GM20431 (cell line): Measurements from ENCODE around the gene MAST4.

ENCODE experiments used
- in situ Hi-C: fragments of 300-500 bp; cut with MseI, MboI; formaldehyde crosslinking; loops from one replicate; pipeline ENCODE4 v1.15.0; 2020; ENCODE audit warnings: low sequenced_read_pairs; ENCODE audit not compliant: unreplicated experiment

MAST4 gene

GRCh38 chr5:66931651-66932050, 335.5 kb downstream of the MAST4 start:
- in situ Hi-C loops, result no loop called here

DNA sequence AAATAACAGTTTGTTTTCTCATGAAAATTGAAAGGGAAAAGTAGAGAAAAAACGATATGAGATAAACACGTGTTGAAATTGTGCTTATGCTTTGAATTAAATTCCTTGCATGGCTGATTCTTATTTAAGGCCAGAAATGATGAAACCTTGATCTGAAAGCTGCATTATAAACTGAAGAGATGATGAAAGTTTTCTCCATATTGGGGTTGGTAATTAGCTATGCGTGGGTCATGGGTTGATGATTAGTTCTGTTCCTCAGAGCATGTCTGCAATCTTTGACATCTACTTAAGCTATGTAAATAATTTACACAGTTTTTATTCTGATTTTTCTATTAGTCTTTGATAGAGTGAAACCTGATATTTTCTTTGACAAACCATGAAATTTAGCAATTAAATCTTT, 336.3 kb downstream of the MAST4 start:
- in situ Hi-C loops, result no loop called here

DNA sequence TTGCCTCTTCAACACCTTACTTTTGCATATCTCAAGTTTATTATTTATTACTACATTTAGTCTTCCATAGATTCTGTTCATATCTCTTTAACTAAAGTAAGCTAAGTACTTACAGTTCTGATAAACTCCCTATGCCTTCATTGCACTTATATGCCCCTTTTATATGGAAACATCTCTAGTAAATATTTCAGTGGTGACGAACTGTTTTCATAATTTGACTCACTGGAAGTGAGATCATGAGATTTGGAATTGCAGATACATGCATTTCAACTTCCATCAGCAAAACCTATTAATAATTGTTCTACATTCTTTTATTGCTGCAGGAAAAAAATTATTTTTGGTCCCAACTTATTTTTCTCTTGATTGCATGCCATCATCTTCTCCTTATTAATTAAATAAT, 336.9 kb downstream of the MAST4 start:
- in situ Hi-C loops, result no loop called here

DNA sequence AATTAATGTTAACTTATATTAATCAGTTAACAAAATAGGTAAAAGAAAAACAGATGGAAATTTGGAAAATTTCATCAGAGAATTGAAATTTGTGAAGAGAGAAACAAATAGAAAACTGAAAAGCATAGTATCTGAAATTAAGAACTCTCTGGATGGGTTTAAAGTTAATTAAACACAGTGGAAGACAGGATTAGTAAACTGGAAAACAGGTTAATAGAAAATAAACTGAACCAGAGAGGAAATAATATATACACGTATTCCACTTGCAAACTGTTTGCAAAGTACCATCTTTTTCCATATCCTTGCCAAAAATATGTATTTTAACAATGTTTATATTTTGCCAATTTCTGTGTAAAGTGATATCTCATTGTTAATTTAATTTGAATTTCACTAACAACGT, 342.9 kb downstream of the MAST4 start:
- in situ Hi-C loops, result no loop called here

DNA sequence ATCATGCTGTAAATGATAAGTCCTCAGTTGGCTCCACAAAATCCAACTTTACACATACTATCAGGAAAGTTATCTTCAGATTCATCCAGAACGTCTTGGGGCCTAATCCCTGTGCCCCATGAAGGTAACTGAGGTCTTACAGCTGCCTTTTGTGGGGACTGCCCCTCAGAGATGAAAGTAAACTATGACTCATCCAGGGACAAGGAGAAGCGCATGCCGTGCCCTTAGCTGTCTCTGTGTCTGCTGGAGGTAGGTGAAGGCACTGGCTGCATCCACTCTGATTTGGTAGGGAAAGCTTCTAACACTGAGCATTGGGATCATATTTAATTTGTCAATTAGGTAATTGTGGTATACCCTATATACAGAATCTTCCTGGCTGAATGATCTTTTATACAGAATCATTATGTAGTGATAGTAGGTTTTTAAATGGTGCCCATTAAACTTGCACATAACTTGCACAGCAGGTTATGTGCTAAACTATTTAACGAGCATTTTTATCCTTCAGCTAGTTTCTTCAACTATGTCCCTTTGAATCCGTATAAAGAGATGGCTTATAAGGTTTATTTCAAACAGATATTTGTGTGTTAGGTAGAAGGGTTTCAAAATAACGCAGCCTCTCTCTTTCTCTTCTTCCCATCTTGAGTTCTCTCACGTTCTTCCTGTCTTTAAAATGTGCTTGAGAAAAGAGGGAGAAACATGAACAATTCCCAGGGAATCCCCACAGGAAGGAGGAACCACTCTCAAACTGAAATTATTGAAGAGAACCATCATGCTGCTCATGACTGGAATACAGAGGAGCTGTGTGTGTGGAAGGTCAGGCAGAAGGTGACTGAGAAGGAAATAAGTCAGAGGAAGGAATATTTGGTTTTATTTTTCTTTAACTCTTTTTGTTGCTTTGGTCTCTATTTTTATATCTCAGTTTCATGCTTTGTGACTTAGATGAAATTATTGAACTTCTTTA, 349.5 kb downstream of the MAST4 start:
- in situ Hi-C loops, result no loop called here

GRCh38 chr5:66947458-66947857, 351.3 kb downstream of the MAST4 start:
- in situ Hi-C loops, result no loop called here

DNA sequence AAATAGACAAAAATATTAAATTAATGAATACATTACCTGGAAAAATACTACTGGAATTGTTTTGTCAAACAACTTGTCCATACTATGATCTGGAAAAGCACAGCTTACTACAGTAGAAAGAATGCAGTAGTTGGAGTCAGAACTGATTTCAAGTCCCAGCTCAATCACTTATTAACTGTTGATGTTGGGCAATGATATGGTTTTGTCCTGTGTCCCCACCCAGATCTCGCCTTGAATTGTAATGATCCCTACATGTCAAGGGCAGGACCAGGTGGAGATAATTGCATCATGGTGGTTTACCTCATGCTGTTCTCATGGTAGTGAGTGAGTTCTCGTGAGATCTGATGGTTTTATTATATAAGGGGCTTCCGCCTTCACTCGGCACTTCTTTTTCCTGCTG, 352.9 kb downstream of the MAST4 start:
- in situ Hi-C loops, result no loop called here

DNA sequence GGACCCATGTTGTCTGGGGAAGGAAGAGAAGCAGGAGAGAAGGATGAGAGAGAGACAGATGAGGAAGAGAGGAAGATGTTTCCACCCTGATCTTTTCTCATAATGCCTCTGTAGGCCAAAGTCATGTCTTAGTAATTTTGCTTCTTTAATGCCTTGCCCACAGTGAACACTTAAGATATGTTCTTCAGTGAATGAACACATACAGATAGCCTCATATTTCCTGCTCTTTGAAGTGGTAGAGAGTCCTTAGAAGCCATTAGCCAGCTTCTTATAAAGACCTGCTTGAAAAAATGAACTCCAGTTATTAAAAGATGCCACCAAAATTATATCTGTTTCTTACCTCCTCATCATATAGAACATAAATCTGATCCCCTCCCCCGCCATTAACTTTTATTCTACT, 356.0 kb downstream of the MAST4 start:
- in situ Hi-C loops, result no loop called here

- in situ Hi-C loops, result no loop called here
These were observed 360.2 kb downstream of the MAST4 start for GRCh38 chr5:66956439-66956838.

GRCh38 chr5:66958201-66958979, 362.2 kb downstream of the MAST4 start:
- in situ Hi-C loops, result no loop called here

DNA sequence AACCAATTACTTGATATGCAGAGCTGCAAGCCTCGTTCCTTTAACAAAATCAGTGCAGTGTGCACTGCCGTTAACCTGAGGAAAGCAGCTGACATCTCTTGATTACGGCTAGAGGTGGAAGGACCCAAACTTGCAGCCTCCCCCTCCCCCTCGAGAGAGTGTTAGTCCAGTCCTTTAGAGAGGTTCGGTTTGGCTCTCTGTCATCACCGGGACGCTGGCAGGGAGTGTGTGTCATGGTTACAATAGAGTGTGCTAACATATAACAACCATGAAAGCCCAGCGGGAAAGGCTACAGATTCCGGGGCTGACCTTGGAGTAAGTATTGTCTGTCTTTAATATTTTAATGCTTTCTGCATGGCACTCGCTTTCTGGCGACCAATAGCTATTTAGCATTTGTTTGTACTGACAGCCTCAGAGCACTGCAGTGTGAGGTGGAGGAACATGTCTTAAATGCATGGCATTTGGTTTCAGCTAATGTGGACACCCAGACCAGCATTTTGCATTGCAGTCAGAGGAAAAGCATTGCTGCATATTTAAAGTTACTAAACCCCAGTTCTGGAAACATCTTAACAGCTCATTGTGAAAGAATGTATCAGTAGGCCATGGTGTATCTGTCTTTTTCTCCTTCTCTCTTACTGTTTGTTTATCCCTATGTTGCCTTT, 362.9 kb downstream of the MAST4 start:
- in situ Hi-C loops, result no loop called here

DNA sequence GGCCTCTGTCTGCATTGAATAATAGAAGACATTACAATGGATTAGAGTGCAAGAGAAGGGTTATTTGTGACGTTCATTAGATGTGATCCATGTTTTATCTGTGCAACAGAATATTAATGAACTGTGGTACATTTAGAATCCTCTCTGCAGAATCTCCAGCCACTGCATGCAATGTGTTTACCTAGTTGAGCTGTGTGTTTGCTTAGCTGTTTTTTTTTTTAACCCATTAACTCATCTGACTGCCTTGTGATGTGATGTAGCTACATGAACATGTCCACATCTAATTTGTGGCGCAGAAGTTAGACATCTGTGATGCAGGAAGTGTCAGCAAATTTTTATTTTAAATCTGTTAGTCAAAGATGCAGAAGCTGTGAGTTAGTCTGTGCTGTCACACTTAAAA, 363.5 kb downstream of the MAST4 start:
- in situ Hi-C loops, result no loop called here

- in situ Hi-C loops, result no loop called here
These were observed 364.4 kb downstream of the MAST4 start for GRCh38 chr5:66960369-66961137.

DNA sequence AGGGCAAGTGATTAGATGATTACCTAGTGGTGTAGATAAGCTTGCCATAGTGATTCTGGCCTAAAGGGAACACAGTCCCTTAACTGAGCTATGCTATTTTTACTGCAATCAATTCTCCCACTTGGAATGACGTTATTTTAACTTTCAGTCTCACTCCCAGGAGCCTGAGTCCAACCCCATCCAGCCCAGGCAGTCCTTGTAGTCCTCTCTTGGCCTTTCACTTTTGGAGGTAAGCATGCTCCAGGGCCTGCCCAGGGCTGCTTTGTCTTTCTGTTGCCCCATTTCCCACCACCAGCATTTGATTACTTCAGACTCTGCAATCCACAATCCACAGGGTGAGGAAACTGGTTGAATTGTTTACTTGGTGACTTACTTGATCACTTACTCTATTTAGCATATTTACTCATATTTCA, 367.4 kb downstream of the MAST4 start:
- in situ Hi-C loops, result no loop called here

- in situ Hi-C loops, result no loop called here
These were observed 370.2 kb downstream of the MAST4 start for GRCh38 chr5:66966439-66966838.

- in situ Hi-C loops, result no loop called here
These were observed 370.9 kb downstream of the MAST4 start for GRCh38 chr5:66967102-66967501.

- in situ Hi-C loops, result no loop called here
These were observed 371.7 kb downstream of the MAST4 start for GRCh38 chr5:66967826-66968262.

GRCh38 chr5:66969484-66969883, 373.3 kb downstream of the MAST4 start:
- in situ Hi-C loops, result no loop called here

DNA sequence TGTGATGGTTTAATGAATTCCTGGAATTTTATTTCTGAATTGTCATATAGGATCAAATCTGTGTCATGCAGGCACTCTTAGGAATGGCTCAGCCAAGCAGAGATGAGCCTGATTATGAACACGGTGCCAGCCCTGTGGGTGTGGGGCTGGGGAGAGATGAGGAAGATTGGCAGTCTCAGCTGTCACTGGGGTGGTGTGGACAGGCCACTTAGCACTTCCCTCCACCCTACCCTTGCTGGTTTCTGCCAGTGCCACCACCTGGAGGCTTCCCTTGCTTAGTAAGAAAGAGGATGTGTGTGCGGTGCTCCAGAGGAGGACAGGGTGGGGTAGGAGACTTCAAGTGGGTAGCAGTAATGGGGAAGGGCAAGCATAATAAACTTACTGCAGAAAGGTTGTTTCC, 373.8 kb downstream of the MAST4 start:
- in situ Hi-C loops, result no loop called here

- in situ Hi-C loops, result no loop called here
These were observed 375.8 kb downstream of the MAST4 start for GRCh38 chr5:66972004-66972403.
